Body of pancreas (tissue), 4 donors: ENCODE measurements around the gene KCND3.

Source experiments
- CTCF ChIP-seq, 7 experiments: fragments of 450-650 bp in 4 of 7; fragments of 200-600 bp in 3 of 7; sonication (generic) in 3 of 7; IDR thresholded peaks; one replicate each; pipeline ENCODE4 v1.5.1; 2016 to 2019; ENCODE audit warnings: antibody characterized with exemption in 7 of 7
- POLR2A ChIP-seq, 3 donors: fragments of 450-650 bp; IDR thresholded peaks; one replicate each; pipeline ENCODE4 v1.6.1; 2016; ENCODE audit warnings: antibody characterized with exemption in 3 of 3, mild to moderate bottlenecking in 2 of 3

- no peak for TF ChIP-seq POLR2A (IDR thresholded peaks at IDR 0.05)
- no peak for TF ChIP-seq CTCF (IDR thresholded peaks at IDR 0.05)
Observed at GRCh38 chr1:111826278-111826677, 163.2 kb downstream of the KCND3 start.
